ENCODE results near the gene GORASP1. TPM values are rescaled to one million over a fixed set of nuclear protein-coding genes. Genes with fewer than 3 reads are reported as not detected.
A peak's percentile ranks its signal among the peaks of the same experiment; 100 is the strongest.

GORASP1 gene
- total and polyA plus RNA-seq, 12 donors: 24.3 to 66.2 (median 46.6) TPM

DNA sequence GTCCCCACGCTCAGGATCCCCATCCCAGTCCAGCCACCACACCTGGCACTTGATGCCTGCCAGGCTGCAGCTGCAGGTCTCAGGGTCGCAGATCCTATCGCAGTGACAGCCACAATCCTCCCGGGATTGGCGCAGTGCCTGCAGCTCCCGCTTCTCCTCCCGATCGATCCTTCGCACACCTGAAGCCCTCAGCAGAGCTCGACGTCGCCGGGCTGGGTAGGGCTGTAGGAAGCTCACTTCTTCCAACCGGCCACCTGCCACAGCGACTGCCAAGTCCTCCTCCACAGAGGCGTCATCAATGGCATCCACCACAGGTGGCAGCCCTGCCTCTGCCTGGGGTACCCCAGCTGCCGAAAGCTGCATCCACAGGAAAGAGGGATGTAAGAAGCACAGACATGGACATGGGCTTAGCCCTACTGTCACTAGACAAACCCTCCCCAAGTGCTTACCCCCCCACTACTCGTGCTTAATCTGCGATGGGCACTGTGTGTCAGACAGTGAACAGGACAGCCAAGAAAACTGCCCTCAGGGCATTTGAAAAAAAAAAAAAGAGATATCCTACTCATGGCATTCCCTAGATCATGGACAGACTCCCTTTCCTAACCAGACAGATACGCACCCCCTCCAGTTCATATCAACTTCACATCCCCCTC lies 36.8 kb upstream of the GORASP1 start:
- peaks cover 56 to 68% of the 10 kb centered on the region in 2 donors for H3K4me1 ChIP-seq (replicated peaks in 1 of 2)
- H3K36me3 ChIP-seq (replicated peaks in 1 of 2): peaks cover 0 to 46% of the 10 kb centered on the region in 2 donors
- WGBS, 4 donors: 80 to 83% (median 82%) methylated on average over 10 to 20 of the region's 20 CpGs
- H3K4me3 ChIP-seq: no peak overlapping the region
- no peaks in the 10 kb centered on the region for H3K9me3 ChIP-seq (replicated peaks in 1 of 3)
- DNase-seq: peak in 2 of 7 donors; percentile 49 to 72
- H3K27me3 ChIP-seq: no peaks in the 10 kb centered on the region
- intact Hi-C loops (cut with DNase I): no loop called here
- no peak overlapping the region for H3K27ac ChIP-seq
- TF ChIP-seq POLR2A (IDR thresholded peaks at IDR 0.05): no peak
- TF ChIP-seq, protein P1, sequence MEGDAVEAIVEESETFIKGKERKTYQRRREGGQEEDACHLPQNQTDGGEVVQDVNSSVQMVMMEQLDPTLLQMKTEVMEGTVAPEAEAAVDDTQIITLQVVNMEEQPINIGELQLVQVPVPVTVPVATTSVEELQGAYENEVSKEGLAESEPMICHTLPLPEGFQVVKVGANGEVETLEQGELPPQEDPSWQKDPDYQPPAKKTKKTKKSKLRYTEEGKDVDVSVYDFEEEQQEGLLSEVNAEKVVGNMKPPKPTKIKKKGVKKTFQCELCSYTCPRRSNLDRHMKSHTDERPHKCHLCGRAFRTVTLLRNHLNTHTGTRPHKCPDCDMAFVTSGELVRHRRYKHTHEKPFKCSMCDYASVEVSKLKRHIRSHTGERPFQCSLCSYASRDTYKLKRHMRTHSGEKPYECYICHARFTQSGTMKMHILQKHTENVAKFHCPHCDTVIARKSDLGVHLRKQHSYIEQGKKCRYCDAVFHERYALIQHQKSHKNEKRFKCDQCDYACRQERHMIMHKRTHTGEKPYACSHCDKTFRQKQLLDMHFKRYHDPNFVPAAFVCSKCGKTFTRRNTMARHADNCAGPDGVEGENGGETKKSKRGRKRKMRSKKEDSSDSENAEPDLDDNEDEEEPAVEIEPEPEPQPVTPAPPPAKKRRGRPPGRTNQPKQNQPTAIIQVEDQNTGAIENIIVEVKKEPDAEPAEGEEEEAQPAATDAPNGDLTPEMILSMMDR (IDR thresholded peaks at IDR 0.05): no peak

DNA sequence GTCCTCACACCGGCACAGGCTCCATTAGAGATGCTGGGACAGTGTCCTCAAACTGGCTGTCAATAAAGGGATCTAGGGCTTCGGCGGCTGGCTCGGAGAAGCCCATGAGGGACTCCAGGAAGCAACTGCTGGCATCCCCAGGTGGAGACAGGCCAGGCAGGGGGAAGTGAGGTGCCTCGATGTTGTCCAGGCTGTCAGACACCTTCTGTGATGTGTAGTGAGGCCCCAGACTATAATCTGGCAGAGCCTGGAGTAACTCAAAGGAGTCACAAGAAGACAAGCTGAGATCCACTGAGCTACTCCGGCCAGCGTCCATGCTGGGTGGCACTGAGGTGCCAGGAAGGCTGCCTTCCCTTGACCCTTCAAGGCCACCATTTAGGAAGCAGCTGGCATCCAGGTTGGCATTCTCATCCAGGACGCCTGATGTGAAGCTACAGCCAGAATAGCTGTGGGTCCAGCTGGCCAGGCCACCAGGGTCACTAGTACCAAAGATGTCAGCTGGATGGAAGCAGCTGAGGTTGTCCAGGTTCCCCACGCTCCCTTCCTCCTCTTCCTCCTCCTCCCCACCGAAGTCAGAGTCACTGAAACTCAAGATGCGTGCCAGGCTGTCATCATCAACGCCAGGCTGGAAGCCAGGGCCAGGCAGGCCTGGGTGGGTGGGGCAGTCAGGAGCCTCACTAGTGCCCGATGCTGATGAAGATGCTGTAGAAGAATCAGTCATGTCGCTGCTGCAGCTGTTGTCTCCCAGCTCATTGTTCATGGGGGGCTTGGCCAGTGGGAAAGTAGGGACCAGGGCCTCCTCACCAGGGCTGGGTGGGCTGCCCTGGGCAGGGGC lies 35.8 kb upstream of the GORASP1 start:
- WGBS, 4 donors: 58 to 69% (median 62%) methylated on average over 10 to 14 of the region's 14 CpGs
- H3K27me3 ChIP-seq: no peaks in the 10 kb centered on the region
- H3K36me3 ChIP-seq (replicated peaks in 1 of 2): peaks cover 0 to 46% of the 10 kb centered on the region in 2 donors
- H3K4me3 ChIP-seq: no peak overlapping the region
- peak overlapping the region in 2 of 5 donors; percentile 78 to 85 for H3K27ac ChIP-seq
- TF ChIP-seq, protein P1 (IDR thresholded peaks at IDR 0.05): no peak
- no peak for TF ChIP-seq POLR2A (IDR thresholded peaks at IDR 0.05)
- H3K4me1 ChIP-seq (replicated peaks in 1 of 2): peaks cover 47 to 59% of the 10 kb centered on the region in 2 donors
- intact Hi-C loops (cut with DNase I): no loop called here
- H3K9me3 ChIP-seq (replicated peaks in 1 of 3): no peaks in the 10 kb centered on the region
- DNase-seq: peak in 4 of 7 donors; percentile 49 to 65 (median 49)

- WGBS, 4 donors: 26 to 44% (median 32%) methylated on average over 5 of the region's 5 CpGs
- no peak overlapping the region for H3K4me3 ChIP-seq
- H3K36me3 ChIP-seq (replicated peaks in 1 of 2): peaks cover 0 to 46% of the 10 kb centered on the region in 2 donors
- peak overlapping the region in 3 of 5 donors; percentile 33 to 85 (median 78) for H3K27ac ChIP-seq
- H3K27me3 ChIP-seq: no peaks in the 10 kb centered on the region
- peak in 5 of 7 donors; percentile 44 to 68 (median 66) for DNase-seq
- no peak for TF ChIP-seq POLR2A (IDR thresholded peaks at IDR 0.05)
- TF ChIP-seq, protein P1 (IDR thresholded peaks at IDR 0.05): no peak
- H3K4me1 ChIP-seq (replicated peaks in 1 of 2): peaks cover 35 to 47% of the 10 kb centered on the region in 2 donors
- H3K9me3 ChIP-seq (replicated peaks in 1 of 3): no peaks in the 10 kb centered on the region
- intact Hi-C loops (cut with DNase I): no loop called here
These were observed 34.6 kb upstream of the GORASP1 start for GRCh38 chr3:39142067-39142466.

Measured in adrenal gland (tissue), 12 donors.